Astrocyte of the cerebellum (primary cell): ENCODE data around the gene LRP1B.

ENCODE experiments used
- DNase-seq: peaks from one replicate; pipeline ENCODE4 v3.0.0-alpha.2; 2011; ENCODE audit warnings: low read depth
- H3K4me3 ChIP-seq: 2 replicates; pipeline ENCODE4 v1.5.1; 2011; ENCODE audit warnings: mild to moderate bottlenecking, low read depth, low read length, moderate library complexity
- in situ Hi-C: cut with HindIII; loops from 2 replicates; pipeline ENCODE4 v1.10.0; 2017; ENCODE audit warnings: low sequenced_read_pairs
- TF ChIP-seq, protein P1 (sequence below): IDR thresholded peaks from 2 replicates; pipeline ENCODE4 v1.5.1; 2012; ENCODE audit warnings: low read length, low read depth, moderate library complexity, mild to moderate bottlenecking; ENCODE audit errors: missing control alignments

LRP1B gene

DNA sequence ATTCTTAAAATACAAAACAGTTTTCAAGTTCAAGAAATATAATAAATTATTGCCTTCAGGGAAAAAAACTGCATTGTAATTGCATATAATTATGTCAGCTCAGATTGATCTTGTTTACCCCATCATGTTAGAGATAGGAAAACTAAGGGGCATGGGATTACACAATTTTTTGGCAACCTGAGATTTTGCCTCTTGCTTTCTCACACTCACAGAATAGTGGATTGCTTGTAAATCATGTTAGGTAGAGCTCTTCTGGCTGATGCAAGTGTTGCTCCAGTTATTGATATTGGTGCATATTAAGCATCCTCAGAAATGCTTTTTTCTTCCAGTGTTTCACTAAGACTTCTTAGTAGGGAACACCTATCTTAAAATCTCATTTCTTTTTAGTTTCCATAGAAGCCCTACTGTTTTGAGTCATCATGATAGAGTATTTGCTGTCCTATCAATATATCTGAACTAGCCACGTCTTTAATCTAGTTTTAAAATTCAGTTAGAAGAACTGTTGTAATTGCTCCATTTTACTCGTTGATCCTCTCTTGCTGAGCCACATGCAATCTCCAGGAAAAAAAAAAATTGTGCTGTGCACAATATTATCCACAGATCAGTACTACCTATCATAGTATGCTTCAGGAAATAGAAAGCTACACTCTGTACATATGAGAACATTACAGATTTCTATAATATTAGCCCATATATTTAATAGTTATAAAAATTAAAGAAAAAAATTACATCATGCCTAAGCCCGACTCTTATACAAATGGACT, 393.1 kb downstream of the LRP1B start:
- TF ChIP-seq, protein P1, sequence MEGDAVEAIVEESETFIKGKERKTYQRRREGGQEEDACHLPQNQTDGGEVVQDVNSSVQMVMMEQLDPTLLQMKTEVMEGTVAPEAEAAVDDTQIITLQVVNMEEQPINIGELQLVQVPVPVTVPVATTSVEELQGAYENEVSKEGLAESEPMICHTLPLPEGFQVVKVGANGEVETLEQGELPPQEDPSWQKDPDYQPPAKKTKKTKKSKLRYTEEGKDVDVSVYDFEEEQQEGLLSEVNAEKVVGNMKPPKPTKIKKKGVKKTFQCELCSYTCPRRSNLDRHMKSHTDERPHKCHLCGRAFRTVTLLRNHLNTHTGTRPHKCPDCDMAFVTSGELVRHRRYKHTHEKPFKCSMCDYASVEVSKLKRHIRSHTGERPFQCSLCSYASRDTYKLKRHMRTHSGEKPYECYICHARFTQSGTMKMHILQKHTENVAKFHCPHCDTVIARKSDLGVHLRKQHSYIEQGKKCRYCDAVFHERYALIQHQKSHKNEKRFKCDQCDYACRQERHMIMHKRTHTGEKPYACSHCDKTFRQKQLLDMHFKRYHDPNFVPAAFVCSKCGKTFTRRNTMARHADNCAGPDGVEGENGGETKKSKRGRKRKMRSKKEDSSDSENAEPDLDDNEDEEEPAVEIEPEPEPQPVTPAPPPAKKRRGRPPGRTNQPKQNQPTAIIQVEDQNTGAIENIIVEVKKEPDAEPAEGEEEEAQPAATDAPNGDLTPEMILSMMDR: no peak
- DNase-seq: no peak
- in situ Hi-C loops: no loop called here

DNA sequence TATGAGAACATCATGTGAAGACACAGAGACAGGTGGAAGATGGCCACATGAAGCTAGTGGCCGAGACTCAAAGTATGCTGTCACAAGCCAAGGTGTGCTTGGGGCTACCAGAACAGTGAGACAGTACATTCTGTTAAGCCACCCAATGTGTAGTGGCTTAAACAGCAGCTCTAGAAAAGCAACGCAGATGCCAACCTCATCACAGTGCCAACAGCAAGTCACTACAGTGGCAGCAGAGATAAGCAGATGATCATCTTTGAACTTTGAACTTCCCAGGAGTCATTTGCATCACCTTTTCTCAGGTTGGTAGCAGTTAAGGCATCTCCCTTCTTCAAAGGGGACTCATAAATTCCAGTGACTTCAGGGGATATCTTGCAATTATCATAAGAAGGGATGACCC, 394.4 kb downstream of the LRP1B start:
- no peak for DNase-seq
- H3K4me3 ChIP-seq: no peak overlapping the region
- in situ Hi-C loops: no loop called here
- TF ChIP-seq, protein P1: no peak

More for the DNA sequence above, 393.1 kb downstream of the LRP1B start:
- H3K4me3 ChIP-seq: no peak overlapping the region

GRCh38 chr2:141728886-141729285, 401.9 kb downstream of the LRP1B start:
- in situ Hi-C loops: no loop called here
- TF ChIP-seq, protein P1: no peak
- H3K4me3 ChIP-seq: no peak overlapping the region
- DNase-seq: no peak

DNA sequence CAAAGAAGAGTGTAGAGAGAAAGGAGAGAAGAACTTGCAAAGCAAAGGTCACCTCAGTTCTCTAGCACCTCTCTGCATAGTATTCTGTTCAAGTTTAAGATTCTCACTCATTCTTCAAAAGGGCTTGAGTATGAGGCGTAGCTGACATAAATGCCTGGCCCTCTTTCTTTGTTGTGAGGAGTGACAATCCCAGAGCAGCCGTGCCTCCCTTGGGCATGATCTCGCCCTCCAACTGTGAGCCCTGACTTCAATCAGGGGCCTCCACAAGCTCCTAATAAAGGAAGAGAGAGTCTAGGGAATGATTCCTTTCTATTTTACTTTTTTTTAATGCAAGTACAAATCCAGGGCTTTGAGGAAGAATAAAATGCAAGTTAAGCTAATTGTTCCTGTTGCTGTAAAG, 402.7 kb downstream of the LRP1B start:
- in situ Hi-C loops: no loop called here
- H3K4me3 ChIP-seq: no peak overlapping the region
- DNase-seq: no peak
- TF ChIP-seq, protein P1: no peak

- no peak overlapping the region for H3K4me3 ChIP-seq
- TF ChIP-seq, protein P1: no peak
- in situ Hi-C loops: no loop called here
- DNase-seq: no peak
Measured at GRCh38 chr2:141724426-141724825, 406.4 kb downstream of the LRP1B start.

DNA sequence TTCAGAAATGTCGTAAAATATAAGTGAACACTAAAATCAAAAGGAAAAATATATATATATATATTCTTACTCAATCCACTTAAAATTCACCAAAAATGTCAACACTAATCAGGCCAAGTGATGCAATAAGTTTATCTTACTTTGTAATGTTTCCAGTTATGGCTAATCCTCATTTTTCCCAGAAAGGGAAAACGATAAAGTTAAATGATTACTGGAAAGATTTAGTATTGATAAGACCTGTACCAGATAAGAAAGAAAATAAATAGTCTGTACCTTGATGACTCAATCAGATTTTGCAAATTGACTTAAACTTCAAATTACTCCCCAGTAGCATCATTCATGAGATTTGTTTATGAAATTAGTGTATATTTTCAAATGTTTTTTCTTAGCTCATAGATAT, 407.0 kb downstream of the LRP1B start:
- no peak for DNase-seq
- TF ChIP-seq, protein P1: no peak
- in situ Hi-C loops: no loop called here
- H3K4me3 ChIP-seq: no peak overlapping the region
